ENCODE results near the gene MYO1G.
"Not testable (repeated sequence)": the region's sequence is repeated elsewhere in the genome, so short reads cannot be mapped to it uniquely, and the experiment has no call there.

Gene MYO1G

DNA sequence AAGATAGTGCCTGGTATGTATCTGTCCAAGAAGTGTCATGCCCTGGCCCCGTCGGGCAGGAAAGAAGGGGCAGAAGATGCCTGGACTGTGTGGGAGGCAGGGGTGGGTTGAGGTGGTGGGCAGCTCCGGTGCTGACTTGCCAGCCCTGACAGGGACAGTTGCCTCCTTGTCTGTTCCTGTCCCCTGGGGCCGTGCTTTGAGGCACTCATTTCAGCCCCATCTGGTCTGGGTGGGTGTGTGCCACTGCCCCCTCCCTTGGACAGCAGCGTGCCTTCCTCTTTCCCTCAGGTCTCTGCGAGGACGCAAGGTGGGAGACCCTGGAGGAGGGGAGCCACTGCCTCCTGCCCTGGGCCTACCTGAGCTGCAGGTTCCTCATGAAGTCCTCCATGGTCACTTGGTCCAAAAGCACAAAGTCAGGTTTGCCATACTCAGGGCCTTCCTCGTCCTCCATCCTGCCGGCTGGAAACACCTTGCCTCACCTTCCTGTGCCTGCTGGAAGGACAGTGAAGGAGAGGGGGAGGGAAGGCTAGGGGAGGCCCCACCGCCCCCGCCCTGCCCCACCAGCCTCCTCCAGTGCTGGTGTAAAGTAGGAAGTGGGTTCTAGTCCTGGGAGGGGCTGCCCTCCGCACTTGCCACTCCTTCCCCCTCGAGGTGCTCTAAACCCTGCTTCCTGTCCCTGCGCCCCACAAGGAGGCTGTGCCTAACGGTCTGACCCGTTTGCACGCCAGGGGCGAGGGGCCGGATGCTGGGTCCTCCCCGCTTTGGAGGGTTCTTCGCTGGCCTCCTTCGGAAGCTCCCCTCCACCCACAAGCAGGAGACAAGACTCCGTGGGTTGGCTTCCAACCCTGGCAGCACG, at the start of gene MYO1G:
TSS of gene MYO1G (minus strand) at position 505 of the 856 bp plus-strand sequence. CDS start at position 451, 54 bp downstream.
- Histone ChIP-seq H3K36me3 (ENCODE audit: control insufficient read depth, insufficient read depth, low read length) (peaks cover 4% of the 10 kb centered on the region), H3K4me1 (ENCODE audit: control insufficient read depth, insufficient read depth, low read length) (peaks cover 2% of the 10 kb centered on the region), H3K9ac (ENCODE audit: low read length) (peak within 1 kb of the TSS; percentile 13), H3K27ac (ENCODE audit: low read depth, low read length) (peak within 1 kb of the TSS; percentile 28), H3K27me3 (ENCODE audit: control insufficient read depth, insufficient read depth, low read length) (no peaks in the 10 kb centered on the region), H3K4me3 (ENCODE audit: low read length) (peak within 1 kb of the TSS; percentile 34)

DNA sequence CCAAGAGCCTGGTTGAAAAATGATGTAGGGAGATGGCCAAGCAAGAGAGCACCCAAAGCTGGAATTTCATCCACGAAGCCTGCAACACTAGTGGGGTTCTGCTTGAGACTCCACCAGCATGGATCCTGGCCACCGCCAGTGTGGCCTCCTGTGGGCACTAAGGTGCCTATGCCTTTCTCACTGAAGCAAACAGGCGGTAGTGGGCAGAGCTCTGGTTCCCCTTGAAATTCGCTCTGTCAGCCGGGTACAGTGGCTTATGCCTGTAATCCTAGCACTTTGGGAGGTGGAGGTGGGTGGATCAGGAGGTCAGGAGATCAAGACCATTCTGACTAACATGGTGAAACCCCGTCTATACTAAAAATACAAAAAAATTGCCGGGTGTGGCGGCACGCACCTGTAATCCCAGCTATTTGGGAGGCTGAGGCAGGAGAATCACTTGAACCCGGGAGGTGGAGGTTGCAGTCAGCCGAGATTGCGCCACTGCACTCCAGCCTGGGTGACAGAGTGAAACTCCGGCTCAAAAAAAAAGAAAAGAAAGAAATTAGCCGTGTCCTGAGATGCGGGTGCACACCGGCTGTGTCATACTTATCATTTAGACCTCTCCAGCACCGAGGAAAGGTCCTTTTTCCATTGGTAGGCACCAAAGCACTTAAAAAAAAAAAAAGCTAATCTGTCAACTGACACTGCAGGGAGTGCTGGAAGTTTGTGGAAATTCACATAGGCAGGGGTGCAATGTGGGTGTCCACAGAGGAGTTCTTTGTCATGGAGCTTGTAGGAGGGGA, 49.5 kb upstream of the MYO1G start:
- H3K27me3 ChIP-seq (ENCODE audit: control insufficient read depth, insufficient read depth, low read length) = no peaks in the 10 kb centered on the region
- H3K27ac ChIP-seq (ENCODE audit: low read depth, low read length) = no peak overlapping the region
- no peak overlapping the region for H3K9ac ChIP-seq (ENCODE audit: low read length)
- no peaks in the 10 kb centered on the region for H3K4me1 ChIP-seq (ENCODE audit: control insufficient read depth, insufficient read depth, low read length)
- H3K4me3 ChIP-seq (ENCODE audit: low read length) = peak overlapping the region; percentile 65
- H3K36me3 ChIP-seq (ENCODE audit: control insufficient read depth, insufficient read depth, low read length) = peaks cover 6% of the 10 kb centered on the region

DNA sequence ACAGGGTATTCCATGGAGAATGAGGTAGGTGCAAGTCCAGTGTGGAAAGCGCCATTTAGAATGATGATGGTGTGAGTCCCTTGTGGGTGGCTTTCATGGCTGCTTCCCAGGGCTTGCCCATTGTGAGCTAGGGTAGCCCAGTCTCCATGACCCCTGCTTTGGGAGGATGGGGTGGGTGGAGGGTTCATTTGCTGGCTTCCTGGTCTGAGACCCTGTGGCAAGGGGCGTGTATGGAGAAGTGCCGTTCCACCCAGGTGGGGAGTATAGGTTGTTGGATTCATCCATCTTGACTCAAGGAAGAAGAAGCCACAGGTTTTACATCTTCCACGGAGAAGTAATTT, 48.9 kb upstream of the MYO1G start:
- peak overlapping the region; percentile 65 for H3K4me3 ChIP-seq (ENCODE audit: low read length)
- H3K27me3 ChIP-seq (ENCODE audit: control insufficient read depth, insufficient read depth, low read length) = no peaks in the 10 kb centered on the region
- H3K36me3 ChIP-seq (ENCODE audit: control insufficient read depth, insufficient read depth, low read length) = peaks cover 6% of the 10 kb centered on the region
- no peak overlapping the region for H3K9ac ChIP-seq (ENCODE audit: low read length)
- no peak overlapping the region for H3K27ac ChIP-seq (ENCODE audit: low read depth, low read length)
- H3K4me1 ChIP-seq (ENCODE audit: control insufficient read depth, insufficient read depth, low read length) = no peaks in the 10 kb centered on the region

DNA sequence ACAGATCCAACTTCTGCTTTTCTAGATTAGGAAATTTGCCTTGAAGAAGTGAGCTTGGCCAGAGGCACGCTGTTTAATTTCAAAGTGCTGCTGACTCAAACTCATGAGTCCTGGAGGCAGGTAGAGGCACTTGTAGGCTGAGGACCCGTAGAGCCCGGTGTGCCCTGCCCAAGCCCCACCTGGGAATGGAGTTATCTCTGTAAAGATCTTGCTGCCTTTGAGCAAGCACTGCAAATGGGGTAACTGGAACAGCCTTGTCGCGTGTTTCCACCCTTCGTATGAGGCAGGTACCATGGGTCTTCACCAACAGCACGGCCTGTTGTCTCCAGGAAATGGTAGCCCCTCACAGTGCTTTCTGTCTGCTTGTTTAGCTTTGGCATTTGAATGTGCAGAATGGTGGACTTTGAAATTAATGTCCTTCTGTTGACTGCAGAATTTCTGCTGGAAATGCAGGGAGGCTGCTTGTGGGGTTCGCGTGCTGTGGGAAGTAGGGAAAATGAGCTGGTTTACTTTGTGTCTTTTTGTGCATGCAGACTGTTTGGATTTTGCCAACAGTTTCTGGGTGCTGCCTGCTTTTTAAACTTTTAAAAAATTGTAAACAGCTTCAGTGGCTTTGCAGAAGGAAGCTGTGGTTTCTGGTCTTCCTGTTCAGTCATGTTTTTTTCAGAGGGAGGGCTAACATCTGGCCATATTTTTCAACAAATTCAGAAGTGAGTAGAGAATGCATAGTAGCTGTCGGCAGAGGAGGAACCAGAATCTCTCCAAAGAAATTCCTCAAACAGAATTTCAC, 48.4 kb upstream of the MYO1G start:
- no peak overlapping the region for H3K27ac ChIP-seq (ENCODE audit: low read depth, low read length)
- no peak overlapping the region for H3K9ac ChIP-seq (ENCODE audit: low read length)
- peaks cover 6% of the 10 kb centered on the region for H3K36me3 ChIP-seq (ENCODE audit: control insufficient read depth, insufficient read depth, low read length)
- H3K27me3 ChIP-seq (ENCODE audit: control insufficient read depth, insufficient read depth, low read length) = no peaks in the 10 kb centered on the region
- no peaks in the 10 kb centered on the region for H3K4me1 ChIP-seq (ENCODE audit: control insufficient read depth, insufficient read depth, low read length)
- peak overlapping the region; percentile 65 for H3K4me3 ChIP-seq (ENCODE audit: low read length)

DNA sequence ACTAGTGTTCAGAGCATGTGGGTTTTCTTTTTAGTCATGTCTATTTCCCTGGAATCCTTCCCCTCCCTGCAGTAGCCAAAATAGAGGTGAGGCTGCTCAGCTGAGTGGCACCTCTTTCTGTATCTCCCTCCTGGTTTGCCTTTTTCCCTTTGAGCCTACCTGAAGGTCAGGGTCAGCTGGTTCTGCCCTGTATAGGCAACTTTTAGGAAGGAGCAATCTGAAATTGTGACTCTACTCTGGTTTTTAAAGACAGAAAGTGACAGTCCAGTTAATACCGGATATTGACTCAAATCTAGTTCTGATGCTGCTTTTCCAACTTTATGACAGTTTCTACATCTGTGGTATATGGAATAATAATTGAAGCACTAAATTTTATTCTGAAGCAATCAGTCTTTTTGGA, 47.2 kb upstream of the MYO1G start:
- no peaks in the 10 kb centered on the region for H3K27me3 ChIP-seq (ENCODE audit: control insufficient read depth, insufficient read depth, low read length)
- peaks cover 6% of the 10 kb centered on the region for H3K36me3 ChIP-seq (ENCODE audit: control insufficient read depth, insufficient read depth, low read length)
- H3K27ac ChIP-seq (ENCODE audit: low read depth, low read length) = no peak overlapping the region
- no peak overlapping the region for H3K9ac ChIP-seq (ENCODE audit: low read length)
- H3K4me1 ChIP-seq (ENCODE audit: control insufficient read depth, insufficient read depth, low read length) = no peaks in the 10 kb centered on the region
- no peak overlapping the region for H3K4me3 ChIP-seq (ENCODE audit: low read length)

DNA sequence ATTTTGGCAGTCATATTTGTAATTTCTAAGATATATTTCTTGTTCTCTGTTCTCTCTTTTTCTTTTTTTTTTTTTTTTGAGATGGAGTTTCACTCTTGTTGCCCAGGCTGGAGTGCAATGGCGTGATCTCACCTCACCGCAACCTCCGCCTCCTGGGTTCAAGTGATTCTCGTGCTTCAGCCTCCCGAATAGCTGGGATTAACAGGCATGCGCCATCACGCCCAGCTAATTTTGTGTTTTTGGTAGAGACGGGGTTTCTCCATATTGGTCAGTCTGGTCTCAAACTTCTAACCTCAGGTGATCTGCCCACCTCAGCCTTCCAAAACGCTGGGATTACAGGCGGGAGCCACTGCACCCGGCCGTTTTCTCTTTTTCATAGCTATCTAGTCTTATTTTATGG, 46.7 kb upstream of the MYO1G start:
- not testable (repeated sequence) for H3K36me3 ChIP-seq (ENCODE audit: control insufficient read depth, insufficient read depth, low read length); H3K4me1 ChIP-seq (ENCODE audit: control insufficient read depth, insufficient read depth, low read length); H3K4me3 ChIP-seq (ENCODE audit: low read length); H3K9ac ChIP-seq (ENCODE audit: low read length); H3K27me3 ChIP-seq (ENCODE audit: control insufficient read depth, insufficient read depth, low read length); H3K27ac ChIP-seq (ENCODE audit: low read depth, low read length)

DNA sequence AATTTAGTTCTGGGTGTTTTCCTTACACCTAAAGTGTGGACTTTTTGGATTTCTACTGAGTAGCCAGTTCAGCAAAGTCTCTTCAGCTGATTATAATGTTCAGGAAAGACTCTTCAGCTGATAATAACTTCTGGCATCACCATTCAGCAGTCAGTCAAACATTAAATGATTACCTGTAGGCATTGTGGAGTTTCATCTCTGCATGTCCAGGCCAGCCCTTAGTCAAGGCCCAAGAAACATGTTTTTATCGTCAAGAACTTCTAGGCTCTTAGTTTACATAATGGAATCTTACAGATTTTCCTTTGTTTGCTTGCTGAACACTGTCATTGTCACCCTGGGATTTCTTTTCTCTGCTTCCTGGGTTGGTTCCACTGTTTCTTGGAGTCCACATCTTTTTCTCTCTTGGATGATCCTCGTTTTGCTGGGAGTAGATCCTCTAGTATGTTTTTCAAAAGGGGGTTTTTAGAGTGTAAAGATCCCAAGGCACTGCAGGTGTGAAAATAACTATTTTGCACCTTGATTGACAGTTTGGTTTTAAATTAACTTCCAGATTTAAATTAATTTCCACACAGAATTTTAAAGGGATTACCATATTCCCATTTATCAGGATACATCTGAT, 45.4 kb upstream of the MYO1G start:
- Histone ChIP-seq H3K27me3 (ENCODE audit: control insufficient read depth, insufficient read depth, low read length) (no peaks in the 10 kb centered on the region), H3K9ac (ENCODE audit: low read length) (no peak overlapping the region), H3K4me3 (ENCODE audit: low read length) (no peak overlapping the region), H3K36me3 (ENCODE audit: control insufficient read depth, insufficient read depth, low read length) (peaks cover 6% of the 10 kb centered on the region), H3K4me1 (ENCODE audit: control insufficient read depth, insufficient read depth, low read length) (no peaks in the 10 kb centered on the region), H3K27ac (ENCODE audit: low read depth, low read length) (no peak overlapping the region)

DNA sequence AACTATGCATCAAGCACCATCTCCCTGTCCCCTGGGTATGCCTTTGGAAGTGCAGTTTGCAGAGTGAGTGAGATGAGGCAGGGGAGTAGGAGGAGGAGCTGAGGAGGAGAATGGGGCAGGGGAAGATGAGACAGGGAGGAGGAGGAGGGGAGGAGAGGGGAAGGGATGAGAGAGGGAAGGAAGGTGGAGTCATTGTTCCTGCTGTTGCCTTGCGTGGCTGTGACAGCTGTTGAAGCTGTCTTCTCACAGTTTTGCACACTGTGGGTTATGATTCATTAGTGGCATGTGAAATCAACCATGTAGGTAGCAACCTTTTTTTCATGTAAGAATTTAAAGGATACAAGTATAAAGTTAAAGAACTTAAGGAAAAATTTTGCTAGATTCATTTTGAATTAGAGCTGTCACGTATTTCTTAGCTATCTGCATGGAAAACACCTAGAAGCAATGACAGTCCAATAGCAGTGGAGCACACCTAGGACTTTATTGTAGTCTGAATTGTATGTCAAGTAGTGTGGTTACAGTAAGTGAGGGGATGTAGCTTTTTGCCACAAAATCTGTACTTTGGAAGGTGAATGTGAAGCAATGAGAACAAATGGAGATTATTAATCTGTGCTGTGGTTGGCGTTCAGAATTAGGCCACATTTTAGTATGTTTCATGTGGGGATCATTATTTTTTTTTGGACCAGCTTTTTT, 42.9 kb upstream of the MYO1G start:
- Histone ChIP-seq H3K9ac (ENCODE audit: low read length) (no peak overlapping the region), H3K27ac (ENCODE audit: low read depth, low read length) (no peak overlapping the region), H3K4me1 (ENCODE audit: control insufficient read depth, insufficient read depth, low read length) (no peaks in the 10 kb centered on the region), H3K36me3 (ENCODE audit: control insufficient read depth, insufficient read depth, low read length) (no peaks in the 10 kb centered on the region), H3K4me3 (ENCODE audit: low read length) (no peak overlapping the region), H3K27me3 (ENCODE audit: control insufficient read depth, insufficient read depth, low read length) (no peaks in the 10 kb centered on the region)

DNA sequence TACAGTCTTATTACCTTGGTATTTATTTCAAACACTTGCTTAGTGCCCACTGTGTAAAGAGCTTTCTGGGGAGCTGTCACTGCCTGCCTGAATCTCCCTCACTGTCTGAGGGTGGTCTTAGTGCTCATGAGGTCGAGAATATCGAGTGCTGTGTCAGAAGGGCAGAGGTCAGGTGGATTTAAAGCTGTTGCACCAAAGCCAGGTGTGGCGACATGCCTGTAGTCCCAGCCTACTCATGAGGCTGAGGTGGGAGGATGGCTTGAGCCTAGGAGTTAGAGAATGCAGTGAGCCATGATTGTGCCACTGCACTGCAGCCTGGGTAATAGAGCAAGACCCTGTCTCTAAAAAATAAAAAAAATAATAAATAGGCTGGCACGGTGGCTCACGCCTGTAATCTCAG, 42.1 kb upstream of the MYO1G start:
- H3K36me3 ChIP-seq (ENCODE audit: control insufficient read depth, insufficient read depth, low read length) = no peaks in the 10 kb centered on the region
- H3K9ac ChIP-seq (ENCODE audit: low read length) = no peak overlapping the region
- H3K4me1 ChIP-seq (ENCODE audit: control insufficient read depth, insufficient read depth, low read length) = no peaks in the 10 kb centered on the region
- H3K27ac ChIP-seq (ENCODE audit: low read depth, low read length) = no peak overlapping the region
- H3K4me3 ChIP-seq (ENCODE audit: low read length) = no peak overlapping the region
- H3K27me3 ChIP-seq (ENCODE audit: control insufficient read depth, insufficient read depth, low read length) = no peaks in the 10 kb centered on the region

DNA sequence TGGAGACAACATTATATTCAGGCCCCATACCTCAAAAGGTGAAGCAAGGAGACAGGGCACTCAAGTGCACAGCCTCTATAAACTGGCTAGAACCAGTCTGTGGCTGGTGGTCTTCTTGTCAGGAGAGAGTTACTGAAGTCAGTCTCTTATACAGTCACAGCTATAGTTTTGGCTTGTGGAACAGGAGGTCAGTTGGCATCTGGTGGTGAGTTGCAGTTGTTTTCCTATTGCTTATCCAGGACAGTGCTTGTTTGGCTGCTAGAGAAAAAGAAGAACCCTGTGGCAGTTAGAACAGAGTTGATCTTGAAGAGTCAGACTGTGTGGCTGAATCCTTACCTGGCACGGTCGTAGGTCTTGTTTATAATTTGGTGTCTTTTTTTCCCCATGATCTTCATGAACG, 38.4 kb upstream of the MYO1G start:
- Histone ChIP-seq H3K27me3 (ENCODE audit: control insufficient read depth, insufficient read depth, low read length) (no peaks in the 10 kb centered on the region), H3K36me3 (ENCODE audit: control insufficient read depth, insufficient read depth, low read length) (no peaks in the 10 kb centered on the region), H3K4me1 (ENCODE audit: control insufficient read depth, insufficient read depth, low read length) (no peaks in the 10 kb centered on the region), H3K4me3 (ENCODE audit: low read length) (no peak overlapping the region), H3K9ac (ENCODE audit: low read length) (no peak overlapping the region), H3K27ac (ENCODE audit: low read depth, low read length) (no peak overlapping the region)

DNA sequence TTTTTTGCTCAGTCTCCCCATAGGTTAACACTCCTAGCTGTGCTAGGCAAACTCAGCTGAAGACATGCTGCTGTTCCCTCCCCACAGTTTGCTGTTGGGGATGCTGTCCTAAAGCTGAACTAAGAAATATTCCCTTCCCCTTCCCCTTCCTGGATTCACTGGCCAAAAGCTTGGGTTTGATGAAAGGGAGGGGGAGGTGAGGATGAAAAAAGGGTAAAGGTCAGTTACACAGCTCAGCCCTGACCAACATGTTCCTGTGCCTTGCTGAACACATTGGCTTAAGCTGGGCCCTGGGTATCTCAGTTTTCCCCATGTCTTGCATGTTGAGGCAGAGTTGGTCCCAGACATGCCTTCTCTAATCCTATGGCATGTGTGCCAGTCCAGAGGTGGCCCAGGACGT, 36.5 kb upstream of the MYO1G start:
- H3K27me3 ChIP-seq (ENCODE audit: control insufficient read depth, insufficient read depth, low read length) = no peaks in the 10 kb centered on the region
- H3K4me1 ChIP-seq (ENCODE audit: control insufficient read depth, insufficient read depth, low read length) = no peaks in the 10 kb centered on the region
- H3K4me3 ChIP-seq (ENCODE audit: low read length) = no peak overlapping the region
- no peaks in the 10 kb centered on the region for H3K36me3 ChIP-seq (ENCODE audit: control insufficient read depth, insufficient read depth, low read length)
- no peak overlapping the region for H3K27ac ChIP-seq (ENCODE audit: low read depth, low read length)
- no peak overlapping the region for H3K9ac ChIP-seq (ENCODE audit: low read length)
